Thoracic aorta (tissue), 2 donors: ENCODE data around the gene UTP3. TPM values are rescaled to one million over a fixed set of nuclear protein-coding genes. Genes with fewer than 3 reads are reported as not detected.
"Not testable (repeated sequence)": the region's sequence is repeated elsewhere in the genome, so short reads cannot be mapped to it uniquely, and the experiment has no call there.

ENCODE experiments used
- ATAC-seq: fragments of 150-250 bp; one replicate; pipeline ENCODE4 v1.8.0; 2017; ENCODE audit warnings: low read depth; ENCODE audit not compliant: insufficient number of reproducible peaks, low FRiP score
- DNase-seq: peaks from one replicate; pipeline ENCODE4 v3.0.0-alpha.2; 2020; ENCODE audit warnings: low spot score
- H3K27ac ChIP-seq, 2 donors: fragments of 200-600 bp; sonication (generic); 1 replicate in 1 of 2; 2 replicates in 1 of 2; pipeline ENCODE4 v1.5.1; 2016; ENCODE audit warnings: mild to moderate bottlenecking in 2 of 2, moderate library complexity in 2 of 2
- H3K27me3 ChIP-seq: fragments of 200-600 bp; sonication (generic); replicated peaks from 2 replicates; pipeline ENCODE4 v1.6.0; 2016; ENCODE audit warnings: mild to moderate bottlenecking; ENCODE audit not compliant: insufficient read depth
- H3K36me3 ChIP-seq: fragments of 200-600 bp; sonication (generic); one replicate; pipeline ENCODE4 v1.5.1; 2016
- H3K4me1 ChIP-seq, 2 donors: fragments of 200-600 bp; sonication (generic); 1 replicate in 1 of 2; 2 replicates in 1 of 2; pipeline versions ENCODE4 v1.5.1 to v1.6.0; 2016; ENCODE audit warnings: low read depth in 2 of 2, mild to moderate bottlenecking in 1 of 2; ENCODE audit not compliant: control insufficient read depth in 1 of 2
- H3K4me3 ChIP-seq: fragments of 200-600 bp; sonication (generic); 2 replicates; pipeline ENCODE4 v1.5.1; 2016; ENCODE audit warnings: mild to moderate bottlenecking
- H3K9me3 ChIP-seq: fragments of 200-600 bp; sonication (generic); 2 replicates; pipeline ENCODE4 v1.5.1; 2016
- total RNA-seq, 2 donors: library from RNA; depleted of rRNA; stranded (reverse); fragments of >200 nt; gene quantifications; one replicate each; pipeline versions ENCODE4 v1.1.0 to v1.2.3, GENCODE V29; 2016
- TF ChIP-seq, protein P1 (sequence below): fragments of 200-600 bp; sonication (generic); IDR thresholded peaks from one replicate; pipeline ENCODE4 v1.5.1; 2019; ENCODE audit warnings: antibody characterized with exemption

UTP3 gene
- total RNA-seq, 2 donors from 2014 or later, result 15.2 to 32.6 TPM

DNA sequence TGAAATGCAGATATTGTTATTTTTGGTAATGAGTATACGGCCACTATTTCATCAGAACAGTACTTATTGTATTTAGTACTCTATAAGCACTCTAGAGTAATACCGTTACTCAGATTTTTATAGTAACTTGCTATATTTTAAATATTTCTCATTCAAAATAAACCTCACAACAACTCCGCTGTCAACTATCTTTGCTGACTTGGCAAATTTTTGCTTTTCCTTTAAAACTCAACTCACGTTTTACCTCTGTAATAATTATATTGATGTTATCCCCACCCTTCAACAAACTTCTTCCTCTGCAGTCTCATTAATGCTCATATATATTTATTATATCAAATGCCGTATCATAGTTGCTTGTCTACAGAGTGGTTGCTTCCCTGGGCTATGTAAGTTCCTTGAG is 31.0 kb upstream of the UTP3 start:
- no peaks in the 10 kb centered on the region for H3K9me3 ChIP-seq

DNA sequence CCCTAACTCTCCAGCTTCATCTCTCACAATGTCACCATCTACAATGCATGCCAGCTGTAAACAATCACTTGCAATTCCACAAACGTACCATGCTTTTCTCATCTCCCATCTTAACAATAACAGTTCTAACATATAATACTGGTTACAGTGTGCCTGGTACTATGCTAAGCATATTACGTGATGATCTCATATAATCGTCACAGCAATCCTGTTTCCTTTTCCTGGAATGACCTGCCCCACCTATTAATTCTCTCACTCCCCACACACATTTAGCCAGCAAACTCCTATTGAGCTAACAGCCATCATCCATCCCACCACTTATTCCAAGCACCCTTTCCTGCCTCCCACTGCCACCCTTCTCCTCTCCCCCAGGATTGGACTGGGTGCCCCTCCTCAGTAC is 29.9 kb upstream of the UTP3 start:
- Histone ChIP-seq H3K27ac (no peak overlapping the region), H3K27me3 (no peaks in the 10 kb centered on the region), H3K9me3 (no peaks in the 10 kb centered on the region), H3K4me3 (no peak overlapping the region), H3K36me3 (no peaks in the 10 kb centered on the region), H3K4me1 (no peaks in the 10 kb centered on the region)
- no peak for ATAC-seq
- TF ChIP-seq, protein P1, sequence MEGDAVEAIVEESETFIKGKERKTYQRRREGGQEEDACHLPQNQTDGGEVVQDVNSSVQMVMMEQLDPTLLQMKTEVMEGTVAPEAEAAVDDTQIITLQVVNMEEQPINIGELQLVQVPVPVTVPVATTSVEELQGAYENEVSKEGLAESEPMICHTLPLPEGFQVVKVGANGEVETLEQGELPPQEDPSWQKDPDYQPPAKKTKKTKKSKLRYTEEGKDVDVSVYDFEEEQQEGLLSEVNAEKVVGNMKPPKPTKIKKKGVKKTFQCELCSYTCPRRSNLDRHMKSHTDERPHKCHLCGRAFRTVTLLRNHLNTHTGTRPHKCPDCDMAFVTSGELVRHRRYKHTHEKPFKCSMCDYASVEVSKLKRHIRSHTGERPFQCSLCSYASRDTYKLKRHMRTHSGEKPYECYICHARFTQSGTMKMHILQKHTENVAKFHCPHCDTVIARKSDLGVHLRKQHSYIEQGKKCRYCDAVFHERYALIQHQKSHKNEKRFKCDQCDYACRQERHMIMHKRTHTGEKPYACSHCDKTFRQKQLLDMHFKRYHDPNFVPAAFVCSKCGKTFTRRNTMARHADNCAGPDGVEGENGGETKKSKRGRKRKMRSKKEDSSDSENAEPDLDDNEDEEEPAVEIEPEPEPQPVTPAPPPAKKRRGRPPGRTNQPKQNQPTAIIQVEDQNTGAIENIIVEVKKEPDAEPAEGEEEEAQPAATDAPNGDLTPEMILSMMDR, result no peak
- DNase-seq, result no peak

More for the DNA sequence above, 31.0 kb upstream of the UTP3 start:
- Histone ChIP-seq H3K36me3 (no peaks in the 10 kb centered on the region), H3K27ac (no peak overlapping the region), H3K4me3 (no peak overlapping the region), H3K4me1 (no peaks in the 10 kb centered on the region), H3K27me3 (no peaks in the 10 kb centered on the region)
- DNase-seq, result no peak
- ATAC-seq, result no peak
- TF ChIP-seq, protein P1, result no peak

DNA sequence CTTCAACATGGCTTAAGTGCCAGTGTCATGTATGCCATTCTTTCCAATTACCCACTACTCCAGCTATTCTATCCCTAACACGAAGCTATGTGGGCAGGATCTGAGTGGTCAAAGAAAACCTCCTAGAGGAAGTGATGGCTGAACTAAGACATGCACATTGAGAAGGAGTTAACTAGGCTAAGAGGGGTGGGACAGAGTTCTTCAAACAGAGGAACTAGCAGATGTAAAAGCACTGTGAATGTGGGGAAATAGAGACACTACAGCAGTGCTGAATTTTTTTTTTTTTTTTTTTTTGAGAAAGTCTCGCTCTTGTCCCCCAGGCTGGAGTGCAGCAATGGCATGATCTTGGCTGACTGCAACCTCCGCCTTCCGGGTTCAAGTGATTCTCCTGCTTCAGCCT is 28.2 kb upstream of the UTP3 start:
- Histone ChIP-seq H3K4me3 (no peak overlapping the region), H3K36me3 (no peaks in the 10 kb centered on the region), H3K4me1 (no peaks in the 10 kb centered on the region), H3K9me3 (no peaks in the 10 kb centered on the region), H3K27ac (no peak overlapping the region), H3K27me3 (no peaks in the 10 kb centered on the region)
- ATAC-seq (no peak), DNase-seq (no peak)
- TF ChIP-seq, protein P1, result no peak

DNA sequence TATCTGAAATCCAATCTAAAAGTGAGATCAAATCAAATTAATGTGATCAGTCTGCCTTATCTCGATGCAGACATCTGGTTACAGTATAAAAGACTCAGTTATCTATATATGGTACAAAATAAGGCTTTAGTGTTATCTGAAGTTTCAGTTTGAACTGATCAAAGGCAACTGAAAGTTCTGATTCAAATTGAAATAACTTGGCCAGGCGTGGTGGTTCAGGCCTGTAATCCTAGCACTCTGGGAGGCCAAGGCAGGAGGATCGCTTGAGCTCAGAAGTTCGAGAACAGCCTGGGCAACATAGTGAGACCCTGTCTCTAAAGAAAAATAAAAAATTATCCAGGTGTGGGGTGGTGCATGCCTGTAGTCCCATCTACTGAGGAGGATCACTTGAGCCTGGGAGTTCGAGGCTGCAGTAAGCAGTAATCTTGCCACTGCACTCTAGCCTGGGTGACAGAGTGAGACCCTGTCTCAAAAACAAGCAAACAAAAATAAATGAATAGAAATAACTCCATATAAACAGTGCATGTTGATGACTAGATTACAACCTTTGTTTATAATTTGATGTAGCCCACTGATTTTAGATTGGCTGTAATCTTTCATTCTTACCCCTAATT is 26.9 kb upstream of the UTP3 start:
- not testable (repeated sequence) for H3K36me3 ChIP-seq, H3K4me1 ChIP-seq, H3K27me3 ChIP-seq, H3K9me3 ChIP-seq, H3K4me3 ChIP-seq, ATAC-seq, DNase-seq, H3K27ac ChIP-seq

DNA sequence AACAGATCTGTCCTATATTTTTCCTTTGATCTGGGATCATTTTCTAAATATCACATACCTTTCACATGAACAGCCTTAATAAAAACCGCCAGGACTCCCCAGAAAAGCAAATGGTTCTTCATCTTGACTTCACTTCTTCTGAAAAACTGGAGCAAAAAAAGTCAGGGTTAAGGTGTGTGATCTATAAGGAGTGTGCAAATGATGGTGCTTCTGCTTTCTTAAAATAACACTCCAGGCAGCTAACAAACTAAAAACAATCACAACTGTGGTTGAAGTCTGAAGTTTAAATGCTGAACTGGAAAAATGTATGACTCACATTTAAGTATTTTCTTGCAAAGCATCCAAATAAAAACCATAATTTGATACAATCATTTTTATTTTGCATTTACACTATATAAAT is 22.0 kb upstream of the UTP3 start, which contains the start of gene JCHAIN:
Gene JCHAIN (minus strand): TSS at position 140 of the 400 bp plus-strand sequence. CDS start 18 bp downstream, at position 122.
- DNase-seq (no peak), ATAC-seq (no peak)
- Histone ChIP-seq H3K27me3 (no peaks in the 10 kb centered on the region), H3K27ac (no peak within 1 kb of the TSS), H3K9me3 (no peaks in the 10 kb centered on the region), H3K36me3 (no peaks in the 10 kb centered on the region), H3K4me1 (peaks cover 0 to 4% of the 10 kb centered on the region in 2 donors), H3K4me3 (no peak within 1 kb of the TSS)
- TF ChIP-seq, protein P1, result no peak
